ENCODE data around the gene SPPL3.

DNA sequence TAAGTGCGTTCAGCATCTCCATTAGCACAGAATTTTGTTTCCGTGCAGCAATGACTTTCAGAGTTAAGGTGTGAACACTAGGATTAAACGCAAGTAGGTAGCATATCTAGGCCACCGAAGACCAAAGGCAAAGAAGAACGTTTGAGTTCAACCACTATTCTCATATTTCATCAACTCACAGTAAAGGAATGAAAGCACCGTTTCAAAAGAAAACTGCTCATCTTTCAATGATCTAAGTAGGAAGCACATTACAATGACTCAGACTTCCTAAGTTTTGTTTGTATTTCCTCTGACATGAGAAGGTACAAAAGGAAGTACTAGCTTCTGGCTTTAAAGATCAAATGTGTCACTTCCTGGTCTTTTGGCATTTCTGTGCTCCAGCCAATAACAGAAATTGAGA, 121.0 kb downstream of the SPPL3 start:
- TF ChIP-seq, protein P1, sequence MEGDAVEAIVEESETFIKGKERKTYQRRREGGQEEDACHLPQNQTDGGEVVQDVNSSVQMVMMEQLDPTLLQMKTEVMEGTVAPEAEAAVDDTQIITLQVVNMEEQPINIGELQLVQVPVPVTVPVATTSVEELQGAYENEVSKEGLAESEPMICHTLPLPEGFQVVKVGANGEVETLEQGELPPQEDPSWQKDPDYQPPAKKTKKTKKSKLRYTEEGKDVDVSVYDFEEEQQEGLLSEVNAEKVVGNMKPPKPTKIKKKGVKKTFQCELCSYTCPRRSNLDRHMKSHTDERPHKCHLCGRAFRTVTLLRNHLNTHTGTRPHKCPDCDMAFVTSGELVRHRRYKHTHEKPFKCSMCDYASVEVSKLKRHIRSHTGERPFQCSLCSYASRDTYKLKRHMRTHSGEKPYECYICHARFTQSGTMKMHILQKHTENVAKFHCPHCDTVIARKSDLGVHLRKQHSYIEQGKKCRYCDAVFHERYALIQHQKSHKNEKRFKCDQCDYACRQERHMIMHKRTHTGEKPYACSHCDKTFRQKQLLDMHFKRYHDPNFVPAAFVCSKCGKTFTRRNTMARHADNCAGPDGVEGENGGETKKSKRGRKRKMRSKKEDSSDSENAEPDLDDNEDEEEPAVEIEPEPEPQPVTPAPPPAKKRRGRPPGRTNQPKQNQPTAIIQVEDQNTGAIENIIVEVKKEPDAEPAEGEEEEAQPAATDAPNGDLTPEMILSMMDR (IDR thresholded peaks at IDR 0.05) = no peak
- TF ChIP-seq POLR2A (IDR thresholded peaks at IDR 0.05) (no peak), POLR2AphosphoS5 (IDR thresholded peaks at IDR 0.05) (peak in 1 of 3 donors; percentile 3)

Measured in stomach (tissue), 4 donors.